NCI-H345 treated with DMSO at 0.1 percent for 48 hours (cell line): ENCODE results near the gene CMTM8.
A peak's percentile ranks its signal among the peaks of the same experiment; 100 is the strongest.

Experiments
- DNase-seq: peaks from one replicate; lab custom pipeline; 2025; ENCODE audit not compliant: unreplicated experiment; lab: John Stamatoyannopoulos, UW

The CMTM8 gene

DNA sequence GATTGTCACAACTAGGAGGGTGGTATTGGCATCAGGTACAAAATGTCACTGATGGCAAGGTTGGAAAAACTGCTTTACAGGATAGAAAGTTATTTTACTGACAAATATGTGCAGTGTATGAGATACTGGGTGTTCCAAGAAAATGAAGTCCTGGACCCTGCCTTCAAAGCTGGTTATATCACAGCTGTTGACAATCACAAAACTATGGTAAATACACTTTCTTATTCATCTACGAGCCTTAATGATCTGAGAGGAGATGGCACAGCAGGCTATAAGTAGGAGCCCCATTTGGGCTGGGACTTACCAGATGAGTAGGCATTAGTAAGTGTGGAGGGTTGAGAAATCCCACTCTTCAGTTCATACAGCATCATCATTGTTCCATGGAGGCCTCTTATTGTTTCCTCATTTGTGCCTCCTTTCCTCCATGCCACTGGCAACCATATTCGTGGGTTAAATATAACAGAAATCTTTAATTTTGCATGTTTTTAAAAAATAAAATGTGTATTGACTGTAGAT, 66.9 kb downstream of the CMTM8 start:
- DNase-seq, result no peak

DNA sequence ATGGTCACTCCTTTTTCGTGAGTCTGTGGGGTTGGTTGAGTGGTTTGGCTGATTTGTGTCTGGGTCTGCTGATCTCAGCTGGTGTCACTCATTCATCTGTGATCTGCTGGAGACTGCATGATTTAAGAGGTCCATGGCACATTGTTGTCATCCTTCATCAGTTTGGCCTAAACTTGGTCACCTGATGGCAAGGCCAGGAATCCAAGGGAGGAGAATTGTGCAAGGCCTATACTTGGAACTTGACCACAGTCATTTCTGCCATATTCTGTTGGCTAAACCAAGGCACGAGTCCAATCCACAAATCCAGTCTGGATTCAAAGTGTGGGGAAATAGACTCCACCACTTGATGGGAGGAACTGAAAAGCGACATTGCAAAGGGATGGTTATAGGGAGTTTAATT, 67.6 kb downstream of the CMTM8 start:
- no peak for DNase-seq

DNA sequence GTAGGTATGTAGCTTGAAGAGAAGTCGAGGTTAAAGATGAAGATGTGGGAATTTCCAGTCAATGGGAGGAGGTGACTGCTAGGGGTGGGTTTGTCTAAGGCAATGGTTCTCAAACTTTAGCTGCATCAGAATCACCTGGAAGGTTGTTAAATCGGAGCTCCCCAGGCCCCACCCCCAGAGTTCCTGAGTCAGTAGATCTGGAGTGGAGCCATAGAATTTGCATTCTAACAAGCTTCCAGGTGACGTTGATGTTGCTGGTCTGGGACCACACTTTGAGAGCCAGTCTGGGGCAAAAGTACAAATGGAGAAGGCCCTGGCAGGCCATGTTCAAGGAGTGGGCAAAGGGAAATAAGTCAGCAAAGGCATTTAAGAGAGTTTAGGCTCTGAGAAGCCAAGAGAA, 69.1 kb downstream of the CMTM8 start:
- no peak for DNase-seq

DNA sequence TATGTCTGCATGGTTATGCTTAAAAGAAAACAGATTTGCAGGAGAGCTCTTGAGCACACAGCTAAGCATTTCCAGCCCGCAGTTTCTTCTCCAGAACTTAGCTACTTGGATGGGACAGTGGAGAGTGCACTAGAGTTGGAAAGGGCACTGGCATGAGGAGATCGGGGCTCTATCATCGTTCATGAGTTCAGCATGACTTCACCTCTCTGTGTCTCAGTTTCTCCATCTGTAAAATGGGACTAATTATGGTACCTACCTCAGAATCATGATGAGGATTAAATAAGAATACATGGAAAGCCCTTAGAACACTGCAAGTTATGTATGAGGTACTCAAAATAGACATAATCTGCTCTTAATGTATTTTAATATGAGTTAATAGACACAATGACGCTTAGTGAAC, 69.9 kb downstream of the CMTM8 start:
- no peak for DNase-seq

DNA sequence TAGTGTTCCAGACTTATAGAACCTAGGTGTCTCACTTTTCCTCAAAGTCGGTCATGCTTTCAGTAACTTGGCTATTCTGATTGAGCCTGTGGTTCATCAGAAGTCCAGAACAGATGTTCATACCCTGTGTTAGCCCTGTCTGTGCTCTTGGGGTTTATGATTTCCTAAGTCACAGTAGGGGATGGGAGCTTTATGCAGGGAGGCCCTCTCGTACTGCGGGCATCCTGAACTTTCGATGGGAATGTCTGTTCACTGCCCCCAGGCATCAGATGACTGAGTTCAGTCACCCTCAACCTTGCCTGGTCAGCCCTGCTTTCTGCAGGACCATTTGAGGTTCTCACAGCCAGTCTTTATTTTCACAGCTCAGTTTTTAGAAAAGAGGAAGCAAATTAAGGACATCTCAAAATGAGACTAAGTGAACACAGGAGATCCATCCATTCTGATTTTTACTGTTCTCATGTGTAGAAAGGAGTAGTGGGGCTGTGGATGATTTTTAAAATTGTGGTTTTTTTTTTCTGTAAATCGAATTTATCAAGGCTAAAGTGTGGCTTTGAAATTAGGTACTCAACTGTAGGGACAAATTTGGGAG, 71.3 kb downstream of the CMTM8 start:
- DNase-seq, result no peak

DNA sequence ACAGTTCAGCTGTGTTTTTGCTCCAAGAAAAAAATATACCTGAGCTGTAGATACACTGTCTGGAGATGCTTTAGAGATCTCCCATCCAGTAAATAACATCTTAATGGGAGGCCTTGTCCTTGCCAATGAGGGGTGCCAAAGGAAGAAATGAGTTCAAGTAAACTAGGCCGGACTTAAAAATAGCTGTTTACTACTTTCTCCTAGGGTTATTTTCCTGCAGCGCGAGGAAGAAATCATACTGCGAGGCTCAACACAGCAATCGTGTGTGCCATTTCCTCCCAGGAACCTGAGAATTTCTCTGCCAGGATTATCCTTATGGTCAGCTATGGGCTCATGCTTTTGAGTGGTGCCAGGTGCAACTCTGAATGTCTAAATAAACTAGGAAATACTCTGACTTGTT, 71.9 kb downstream of the CMTM8 start:
- DNase-seq, result no peak

DNA sequence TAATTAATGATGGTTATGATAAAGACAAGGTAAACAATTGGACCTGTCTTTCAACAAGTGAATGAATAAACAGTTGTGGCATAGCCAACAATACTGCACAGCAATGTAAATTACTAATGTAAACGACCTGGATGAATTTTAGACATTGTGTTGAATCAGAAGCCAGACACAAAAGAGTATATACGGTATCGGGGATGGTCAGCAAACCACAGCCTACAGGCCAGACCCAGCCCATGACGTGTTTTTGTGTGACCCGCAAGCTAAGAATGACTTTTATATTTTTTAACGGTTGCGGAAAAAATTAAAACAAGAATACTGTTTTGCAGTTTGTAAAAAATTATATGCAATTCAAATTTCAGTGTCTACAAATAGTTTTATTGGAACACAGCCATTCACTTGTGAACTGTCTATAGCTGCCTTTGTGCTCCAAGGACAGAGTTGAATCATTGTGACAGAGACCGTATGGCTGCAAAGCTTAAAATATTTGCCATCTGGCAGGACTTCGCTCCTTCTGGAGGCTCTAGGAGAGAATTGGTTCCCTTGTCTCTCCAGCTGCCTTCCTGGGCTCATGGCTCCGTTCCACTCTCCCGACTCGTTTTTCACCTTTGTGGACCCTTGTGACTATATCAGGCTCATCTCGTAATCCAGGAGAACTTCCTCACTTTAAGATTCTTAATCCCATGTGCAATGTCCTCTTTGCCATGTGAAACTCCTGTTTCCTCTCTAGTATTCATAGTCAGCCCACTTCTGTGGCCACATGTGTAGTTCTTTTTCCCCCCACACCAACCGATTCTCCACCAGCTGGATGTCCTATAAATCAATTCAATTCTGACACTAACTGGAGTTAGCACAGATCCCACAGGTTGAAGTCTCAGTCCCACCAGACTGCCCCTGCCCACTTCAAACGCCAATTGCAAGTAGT, 72.7 kb downstream of the CMTM8 start:
- DNase-seq, result no peak

DNA sequence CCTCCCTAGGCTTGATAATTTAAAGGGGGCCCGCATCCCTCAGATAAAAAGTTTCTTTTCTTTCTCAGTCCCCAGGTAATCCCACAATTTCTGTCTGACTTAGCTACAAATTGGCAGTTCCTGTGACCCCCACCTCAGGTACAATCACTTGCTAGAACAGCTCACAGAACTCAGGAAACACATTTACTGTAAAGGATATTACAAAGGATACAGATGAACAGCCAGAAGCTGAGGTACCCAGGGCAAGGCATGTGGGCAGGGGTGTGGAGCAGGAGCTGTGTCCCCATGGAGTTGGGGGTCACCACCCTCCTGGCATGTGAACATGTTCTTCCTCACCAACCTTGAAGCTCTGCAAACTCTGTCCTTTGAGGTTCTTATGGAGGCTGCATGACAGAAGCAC, 73.8 kb downstream of the CMTM8 start:
- no peak for DNase-seq

DNA sequence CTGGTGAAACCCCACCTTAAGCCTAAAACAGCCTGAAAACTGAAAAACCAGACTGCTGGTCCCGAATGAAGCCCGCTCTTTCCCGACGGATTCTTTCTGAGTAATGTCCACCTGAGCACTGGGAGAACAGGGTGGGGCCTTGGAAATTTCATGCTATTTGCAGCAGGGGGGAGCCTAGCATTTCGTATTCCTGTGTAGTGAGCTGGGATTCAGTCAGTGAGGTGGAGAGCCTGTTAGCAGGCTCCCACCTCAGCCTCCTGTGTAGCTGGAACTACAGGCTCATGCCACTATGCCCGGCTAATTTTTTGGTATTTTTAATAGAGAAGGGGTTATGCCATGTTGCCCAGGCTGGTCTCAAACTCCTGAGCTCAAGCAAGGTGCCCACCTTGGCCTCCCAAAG, 74.7 kb downstream of the CMTM8 start:
- DNase-seq, result no peak

DNA sequence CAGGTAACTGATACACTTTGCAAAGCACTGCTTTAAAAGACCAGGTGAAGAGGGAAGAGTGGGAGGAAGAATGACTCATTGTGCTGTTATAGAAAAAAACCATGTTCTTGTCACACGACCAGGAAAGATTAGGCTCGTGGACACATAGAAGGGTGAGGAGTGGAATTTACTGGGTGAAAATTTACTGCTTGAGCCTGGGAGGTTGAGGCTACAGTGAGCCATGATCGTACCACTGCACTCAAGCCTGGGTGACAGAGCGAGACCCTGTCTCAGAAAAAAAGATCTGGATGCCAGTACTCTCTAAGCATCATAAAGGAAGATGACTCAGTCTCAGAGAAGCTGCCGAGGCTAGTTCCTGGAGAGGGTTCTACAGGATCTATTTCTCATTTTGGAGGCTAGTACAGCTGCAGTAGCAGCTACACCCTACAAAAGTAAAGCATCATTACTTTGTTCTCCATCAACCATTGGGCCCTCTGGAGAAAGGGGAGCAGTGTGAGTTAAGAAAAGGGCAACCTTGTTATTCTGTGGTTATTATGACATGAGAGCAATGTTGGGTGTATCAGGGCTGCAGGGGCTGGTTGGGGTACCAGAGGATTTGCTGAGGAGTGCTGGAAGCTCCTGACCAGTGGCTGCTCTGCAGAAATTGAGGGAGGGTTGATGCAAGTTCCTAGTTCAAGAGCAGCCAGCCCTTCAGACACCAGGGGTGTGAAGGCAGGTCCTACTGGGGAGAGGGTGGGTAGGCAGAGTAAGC, 75.4 kb downstream of the CMTM8 start:
- DNase-seq, result no peak

DNA sequence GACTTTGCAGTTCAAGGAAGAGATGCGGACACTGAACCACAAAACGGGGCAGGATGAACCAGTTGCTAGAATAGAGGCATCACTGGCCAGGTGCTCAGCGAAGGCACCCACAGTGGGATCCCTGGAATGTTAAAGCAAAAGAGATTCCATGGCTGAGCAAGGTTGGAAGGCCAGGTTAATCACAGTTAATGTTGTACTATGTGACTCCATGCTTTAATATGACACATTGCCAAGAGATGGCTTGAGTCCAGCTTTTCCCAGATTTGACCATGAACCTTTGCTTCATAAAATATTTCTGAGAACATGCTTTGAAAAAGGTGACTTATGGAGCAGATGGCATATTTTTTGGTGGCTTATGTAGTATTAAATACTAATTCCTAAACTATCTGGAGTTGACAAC, 77.0 kb downstream of the CMTM8 start:
- DNase-seq, result no peak

DNA sequence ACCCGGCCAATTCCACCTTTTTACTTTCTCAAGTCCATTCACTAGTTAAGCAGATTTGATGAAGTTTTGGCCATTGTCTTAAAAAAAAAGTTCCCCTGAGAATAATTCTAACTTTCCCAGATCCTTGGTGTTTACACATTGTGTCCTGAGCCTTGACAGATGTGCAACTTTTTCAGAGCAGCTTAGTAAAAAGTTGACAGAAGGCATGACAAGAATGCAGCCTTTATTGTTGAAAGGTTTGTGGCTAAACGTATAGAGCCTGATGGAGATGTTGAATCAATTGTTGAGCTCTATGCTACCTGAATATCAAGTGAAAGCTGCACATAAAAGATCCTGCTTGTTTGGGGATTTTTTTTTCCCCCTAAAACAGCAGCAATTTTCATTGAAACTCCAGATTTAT, 77.8 kb downstream of the CMTM8 start:
- no peak for DNase-seq

DNA sequence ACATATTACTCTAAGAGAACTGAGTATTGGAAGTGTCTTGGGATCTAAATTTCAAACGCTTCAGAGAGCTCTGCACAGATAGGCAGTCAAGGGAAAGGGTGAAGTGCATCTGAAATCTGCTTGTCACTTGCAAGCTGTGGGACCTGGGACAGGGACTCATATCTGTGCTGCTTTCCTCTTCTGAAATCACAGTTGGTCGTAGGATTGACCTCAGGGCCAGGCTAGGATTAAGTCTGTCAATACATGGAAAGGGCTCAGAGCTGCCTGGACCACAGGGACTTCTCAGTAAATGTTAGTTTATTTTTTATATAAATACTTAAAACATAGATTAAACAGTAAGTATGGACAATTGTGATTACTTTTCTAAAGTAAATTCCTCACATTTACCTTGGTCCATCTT, 78.5 kb downstream of the CMTM8 start:
- no peak for DNase-seq

DNA sequence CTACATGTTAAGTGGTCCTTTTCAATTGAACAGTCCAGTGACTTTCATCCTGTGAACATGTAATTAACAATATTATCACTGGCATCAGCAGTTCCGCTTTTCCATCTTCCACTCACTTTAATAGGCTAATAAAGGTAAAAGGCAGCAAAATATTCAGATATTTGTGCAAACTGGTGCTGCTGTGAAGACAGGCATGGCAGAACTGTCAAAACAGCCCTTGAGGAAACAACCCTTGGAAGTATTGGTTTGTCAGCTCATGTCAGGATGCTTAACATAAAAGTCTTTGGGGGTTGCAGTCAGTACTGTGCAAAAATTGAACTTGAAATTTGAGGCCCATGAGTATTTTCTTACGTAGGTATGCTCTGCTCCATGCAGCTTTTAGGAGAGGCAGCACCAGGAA, 81.1 kb downstream of the CMTM8 start:
- no peak for DNase-seq

DNA sequence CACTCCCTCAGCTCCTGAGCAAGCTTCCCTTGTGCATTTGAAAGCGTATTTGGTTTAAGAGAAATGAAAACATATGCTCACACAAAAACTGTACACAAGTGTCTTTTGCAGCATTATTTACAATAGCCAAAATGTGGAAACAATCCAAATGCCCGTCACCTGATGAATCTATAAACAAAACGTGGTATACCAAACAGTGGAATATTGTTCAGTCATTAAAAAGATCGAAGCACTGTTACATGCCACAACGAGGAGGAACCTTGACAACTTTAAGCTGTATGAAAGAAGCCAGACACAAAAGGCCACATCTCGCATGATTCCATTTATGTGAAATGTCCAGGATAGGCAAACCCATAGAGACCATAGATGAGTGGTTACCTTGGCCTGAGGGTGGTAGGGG, 81.6 kb downstream of the CMTM8 start:
- DNase-seq, result no peak

DNA sequence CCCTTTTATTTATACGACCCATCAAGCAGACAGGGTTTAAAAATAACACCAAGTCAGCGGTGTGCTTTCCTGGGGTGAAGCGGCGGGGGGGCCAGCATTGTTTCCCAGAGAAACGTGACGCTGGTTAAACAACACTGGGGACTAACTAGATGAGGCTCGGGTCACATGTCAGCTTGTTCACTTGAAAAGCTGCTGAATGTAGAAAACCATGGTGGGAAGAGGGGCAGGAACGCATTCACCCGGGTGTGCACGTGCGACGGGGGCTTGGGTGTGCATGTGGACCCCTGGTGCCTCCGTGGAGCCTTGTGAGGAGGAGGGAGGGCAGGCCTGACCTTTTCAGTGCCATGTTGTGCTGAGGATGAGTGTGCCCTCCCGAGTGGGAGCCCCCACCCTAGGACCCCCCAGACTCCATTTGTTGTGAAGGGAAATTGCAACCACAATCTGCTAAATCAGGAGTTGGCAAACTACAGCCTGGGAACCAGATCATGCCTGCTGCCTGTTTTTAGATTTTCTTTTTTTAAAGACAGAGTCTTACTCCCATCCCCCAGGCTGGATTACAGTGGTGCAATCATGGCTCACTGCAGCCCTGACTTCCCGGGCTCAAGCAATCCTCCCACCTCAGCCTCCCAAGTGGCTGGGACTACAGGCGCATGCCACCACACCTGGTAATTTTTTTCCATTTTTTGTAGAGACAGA, 82.8 kb downstream of the CMTM8 start:
- peak; percentile 81 for DNase-seq

DNA sequence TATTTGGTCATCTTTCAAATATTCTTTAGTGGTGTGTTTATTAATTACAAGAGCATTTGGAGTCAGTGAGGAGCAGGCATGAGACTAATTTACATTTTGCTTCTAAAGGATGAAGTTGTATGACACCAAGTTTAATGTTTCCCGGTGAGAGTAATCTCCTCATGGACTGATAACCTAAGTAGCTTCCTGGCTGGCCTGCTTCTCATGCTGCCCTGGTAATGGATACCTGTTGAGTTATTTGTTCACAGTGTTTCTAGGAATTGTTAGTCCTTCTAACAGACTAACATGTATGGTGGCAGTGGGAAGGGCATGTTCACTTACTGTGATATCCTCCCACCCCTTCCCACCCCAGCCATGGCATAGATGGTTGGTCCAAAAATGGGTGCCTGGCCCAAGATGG, 83.8 kb downstream of the CMTM8 start:
- no peak for DNase-seq

DNA sequence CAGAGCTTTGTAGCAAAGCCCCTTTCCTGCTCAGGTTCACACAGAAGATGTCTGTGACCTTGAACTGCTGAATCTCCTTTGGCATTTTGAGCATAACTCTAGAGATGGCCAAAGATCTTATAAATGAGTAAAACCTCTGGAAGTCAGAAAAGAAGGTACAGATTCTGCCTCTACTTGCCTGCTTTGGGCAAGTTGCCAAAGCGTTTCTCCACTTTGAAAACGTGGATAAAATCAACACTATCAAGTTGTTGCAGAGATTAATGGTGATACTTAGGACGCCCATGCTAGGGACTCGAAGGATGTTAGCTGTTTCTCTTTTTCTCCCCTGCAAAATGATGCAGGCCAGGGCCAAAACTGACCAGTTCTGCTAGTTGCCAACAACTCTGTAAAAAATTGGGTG, 85.1 kb downstream of the CMTM8 start:
- DNase-seq, result no peak

DNA sequence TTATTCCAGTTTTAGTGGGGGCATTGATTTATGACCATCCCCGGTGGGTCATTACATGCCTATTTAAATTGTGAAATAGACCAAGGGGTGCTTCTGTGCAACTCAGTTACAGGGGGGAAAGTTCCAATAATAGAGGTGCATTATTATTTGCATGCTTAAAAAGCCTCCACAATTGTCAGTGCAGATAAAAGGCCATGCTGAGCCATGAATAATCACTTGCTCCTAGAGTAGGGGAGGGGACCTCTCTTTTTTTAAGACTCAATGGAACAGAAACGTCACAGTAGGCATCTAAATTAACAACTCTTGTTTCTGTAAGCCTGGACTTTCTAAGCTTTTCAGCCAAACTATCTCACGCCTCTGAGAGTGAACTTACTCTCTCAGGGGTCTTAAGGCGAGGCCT, 86.7 kb downstream of the CMTM8 start:
- DNase-seq, result no peak

DNA sequence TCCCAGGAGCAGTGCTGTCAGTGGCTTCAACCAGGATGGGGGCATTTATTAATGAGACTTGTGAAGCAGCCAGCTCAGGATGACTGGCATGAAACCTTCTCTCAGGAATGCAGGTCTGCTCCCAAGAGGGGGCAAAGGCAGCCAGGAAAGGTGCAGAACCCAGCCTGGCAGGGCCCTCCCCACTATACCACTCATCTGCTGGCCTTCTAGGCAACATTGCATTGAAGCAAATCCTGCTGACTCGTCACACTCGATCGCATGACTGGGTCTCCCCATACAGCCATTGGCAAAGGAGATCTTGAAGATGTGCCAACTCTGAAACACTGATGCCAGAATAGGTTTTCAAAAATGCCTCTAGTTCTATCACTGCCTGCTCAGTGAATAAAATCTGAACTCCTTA, 87.4 kb downstream of the CMTM8 start:
- no peak for DNase-seq

DNA sequence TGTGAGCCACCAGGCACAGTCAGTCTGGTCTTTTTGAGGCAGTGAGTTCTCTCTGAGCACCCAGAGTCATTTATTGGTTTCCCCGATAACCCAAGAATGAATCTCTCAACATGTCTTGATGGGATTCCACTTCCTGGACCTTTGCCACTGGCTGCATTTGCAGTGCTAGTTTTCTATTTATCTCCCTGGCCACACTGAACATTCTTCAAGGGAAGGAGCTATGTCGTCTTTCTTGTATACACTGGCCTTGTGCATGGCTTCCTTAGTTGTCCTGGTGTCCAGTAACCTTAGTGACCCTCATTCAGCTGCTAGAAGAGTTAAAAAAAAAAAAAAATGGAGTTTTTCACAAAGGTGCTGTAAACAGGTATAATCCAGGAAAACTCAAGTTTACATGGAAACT, 88.3 kb downstream of the CMTM8 start:
- DNase-seq, result no peak
